ENCODE data around the gene SYNE1.

Gene SYNE1

DNA sequence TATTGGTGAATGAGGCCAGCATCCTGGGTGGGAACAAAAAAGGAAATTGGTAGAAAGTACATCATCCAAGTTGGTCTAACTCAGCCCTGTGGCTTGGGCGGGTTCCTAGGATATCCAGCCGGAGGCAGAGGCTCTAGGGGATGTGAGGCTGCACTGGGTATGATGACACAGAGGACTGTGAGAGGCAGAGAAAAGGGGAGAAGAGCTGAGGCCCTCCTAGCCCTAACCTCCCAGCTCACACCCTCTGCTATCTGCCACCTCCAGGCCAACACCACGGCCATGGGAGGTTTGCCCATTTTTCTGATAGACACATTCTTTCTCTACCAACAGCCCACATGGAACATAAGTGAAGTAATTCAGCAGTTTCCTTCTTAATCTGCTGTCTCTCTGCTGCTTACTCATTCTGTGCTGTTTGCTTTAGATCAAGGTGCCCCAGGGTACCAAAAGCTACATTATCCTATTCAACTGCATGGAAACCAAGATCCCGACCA is 545.3 kb downstream of the SYNE1 start:
- TF ChIP-seq GABPA (IDR thresholded peaks at IDR 0.05; ENCODE audit: low read depth) (no peak), REST (IDR thresholded peaks at IDR 0.05; ENCODE audit: insufficient replicate concordance, low read depth) (no peak), POLR2AphosphoS5 (IDR thresholded peaks at IDR 0.05; ENCODE audit: low read depth) (no peak)
- Histone ChIP-seq H3K27me3 (ENCODE audit: insufficient read depth, poor library complexity, severe bottlenecking) (no peaks in the 10 kb centered on the region), H3K4me3 (replicated peaks; ENCODE audit: insufficient read depth, low read length) (no peak overlapping the region), H3K27ac (replicated peaks) (no peak overlapping the region)
- DNase-seq (ENCODE audit: low read depth in 1 of 2, low spot score in 1 of 2), result no peak

DNA sequence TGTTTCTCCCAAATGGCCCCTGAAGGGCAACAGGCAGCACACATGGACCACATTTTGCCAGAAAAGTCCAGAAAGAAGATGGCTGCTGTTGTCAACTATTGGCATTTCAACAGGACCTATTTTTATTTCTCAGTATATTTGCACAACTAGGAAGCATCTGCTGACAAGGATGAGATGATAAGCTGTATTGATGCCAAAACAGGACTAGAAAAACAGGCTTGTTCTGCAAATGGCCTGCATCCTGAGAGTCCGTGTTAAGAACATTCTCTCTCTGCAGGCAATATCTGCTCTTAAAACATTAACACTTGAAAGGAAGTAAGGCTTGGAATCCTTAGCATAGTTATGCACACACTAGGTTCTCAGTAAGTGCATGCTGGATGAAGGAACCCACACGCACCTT is 546.0 kb downstream of the SYNE1 start:
- H3K4me3 ChIP-seq (replicated peaks; ENCODE audit: insufficient read depth, low read length), result no peak overlapping the region
- no peak overlapping the region for H3K27ac ChIP-seq (replicated peaks)
- DNase-seq (ENCODE audit: low read depth in 1 of 2, low spot score in 1 of 2), result no peak
- no peaks in the 10 kb centered on the region for H3K27me3 ChIP-seq (ENCODE audit: insufficient read depth, poor library complexity, severe bottlenecking)
- TF ChIP-seq SPI1 (IDR thresholded peaks at IDR 0.05; ENCODE audit: borderline replicate concordance, low read depth), result no peak
- TF ChIP-seq POLR2AphosphoS5 (IDR thresholded peaks at IDR 0.05; ENCODE audit: low read depth), result no peak
- TF ChIP-seq CTCF (IDR thresholded peaks at IDR 0.05; ENCODE audit: insufficient read depth, low read length), result no peak
- TF ChIP-seq REST (IDR thresholded peaks at IDR 0.05; ENCODE audit: insufficient replicate concordance, low read depth), result no peak
- TF ChIP-seq GABPA (IDR thresholded peaks at IDR 0.05; ENCODE audit: low read depth), result no peak

GRCh38 chr6:152089992-152090391 is 547.2 kb downstream of the SYNE1 start:
- TF ChIP-seq GABPA (IDR thresholded peaks at IDR 0.05; ENCODE audit: low read depth), result no peak
- no peak for TF ChIP-seq CTCF (IDR thresholded peaks at IDR 0.05; ENCODE audit: insufficient read depth, low read length)
- no peak for TF ChIP-seq REST (IDR thresholded peaks at IDR 0.05; ENCODE audit: insufficient replicate concordance, low read depth)
- TF ChIP-seq POLR2AphosphoS5 (IDR thresholded peaks at IDR 0.05; ENCODE audit: low read depth), result no peak
- TF ChIP-seq SPI1 (IDR thresholded peaks at IDR 0.05; ENCODE audit: borderline replicate concordance, low read depth), result no peak
- DNase-seq (ENCODE audit: low read depth in 1 of 2, low spot score in 1 of 2), result no peak

More at GRCh38 chr6:152089992-152090391, 547.2 kb downstream of the SYNE1 start:
- H3K27ac ChIP-seq (replicated peaks), result no peak overlapping the region
- H3K4me3 ChIP-seq (replicated peaks; ENCODE audit: insufficient read depth, low read length), result no peak overlapping the region
- no peaks in the 10 kb centered on the region for H3K27me3 ChIP-seq (ENCODE audit: insufficient read depth, poor library complexity, severe bottlenecking)

Measured in HL-60 (cell line).